GM12892 (cell line): Measurements from ENCODE around the gene GFI1B.

ENCODE experiments used
- POLR2A ChIP-seq: IDR thresholded peaks from 2 replicates; pipeline ENCODE4 v1.6.1; 2011; ENCODE audit warnings: low read depth, low read length, control low read depth
- TAF1 ChIP-seq: IDR thresholded peaks from 2 replicates; pipeline ENCODE4 v1.6.1; 2011; ENCODE audit warnings: low read depth, mild to moderate bottlenecking, control low read depth, low read length, borderline replicate concordance

- no peak for TF ChIP-seq TAF1
- no peak for TF ChIP-seq POLR2A
Measured at GRCh38 chr9:132969783-132970182, 8.7 kb upstream of the GFI1B start.
